BLaER1 (cell line): Measurements from ENCODE around the gene KDF1.
"Not testable (repeated sequence)": the region's sequence is repeated elsewhere in the genome, so short reads cannot be mapped to it uniquely, and the experiment has no call there.

Experiments used
- H3K27ac ChIP-seq: shearing (Covaris generic); formaldehyde crosslinking; 2 replicates; pipeline ENCODE4 v1.8.1; 2022
- H3K27me3 ChIP-seq: shearing (Covaris generic); formaldehyde crosslinking; 2 replicates; pipeline ENCODE4 v1.8.1; 2022
- H3K36me3 ChIP-seq: shearing (Covaris generic); formaldehyde crosslinking; 2 replicates; pipeline ENCODE4 v1.8.1; 2022
- H3K4me1 ChIP-seq: shearing (Covaris generic); formaldehyde crosslinking; 2 replicates; pipeline ENCODE4 v1.8.1; 2022
- H3K4me2 ChIP-seq: shearing (Covaris generic); formaldehyde crosslinking; 2 replicates; pipeline ENCODE4 v1.8.1; 2022
- H3K4me3 ChIP-seq: shearing (Covaris generic); formaldehyde crosslinking; 2 replicates; pipeline ENCODE4 v1.8.1; 2022
- H3K9ac ChIP-seq: shearing (Covaris generic); formaldehyde crosslinking; 2 replicates; pipeline ENCODE4 v1.8.1; 2022
- H3K9me3 ChIP-seq: shearing (Covaris generic); formaldehyde crosslinking; 2 replicates; pipeline ENCODE4 v1.8.1; 2022
- H4K20me1 ChIP-seq: shearing (Covaris generic); formaldehyde crosslinking; 2 replicates; pipeline ENCODE4 v1.8.1; 2022
- Cebpa-rat ChIP-seq: shearing (Covaris generic); IDR thresholded peaks from 2 replicates; pipeline ENCODE4 v1.8.1; 2022

The KDF1 gene

GRCh38 chr1:26959270-26959669 lies 998 bp downstream of the KDF1 start:
- no peak for TF ChIP-seq Cebpa-rat
- peaks cover 6% of the 10 kb centered on the region for H3K9me3 ChIP-seq
- H3K27ac ChIP-seq, result no peak overlapping the region
- H3K4me3 ChIP-seq, result no peak overlapping the region
- peaks cover 11% of the 10 kb centered on the region; the same call in 1 of the 2 replicates for H4K20me1 ChIP-seq
- peaks cover 40% of the 10 kb centered on the region for H3K27me3 ChIP-seq
- H3K36me3 ChIP-seq, result no peaks in the 10 kb centered on the region
- H3K4me1 ChIP-seq, result peaks cover 21% of the 10 kb centered on the region
- H3K9ac ChIP-seq, result no peak overlapping the region
- H3K4me2 ChIP-seq, result no peak overlapping the region

- Histone ChIP-seq H3K9me3 (peaks cover 6% of the 10 kb centered on the region), H3K4me1 (peaks cover 9% of the 10 kb centered on the region), H3K4me3 (no peak overlapping the region), H3K27ac (no peak overlapping the region), H3K9ac (no peak overlapping the region), H3K4me2 (no peak overlapping the region), H3K27me3 (peaks cover 40% of the 10 kb centered on the region), H3K36me3 (no peaks in the 10 kb centered on the region), H4K20me1 (peaks cover 11% of the 10 kb centered on the region; the same call in 1 of the 2 replicates)
- no peak for TF ChIP-seq Cebpa-rat
Measured at GRCh38 chr1:26957306-26957705, 3.0 kb downstream of the KDF1 start.

- H3K9me3 ChIP-seq, result peaks cover 6% of the 10 kb centered on the region
- H3K4me1 ChIP-seq, result peaks cover 9% of the 10 kb centered on the region
- peaks cover 11% of the 10 kb centered on the region; the same call in 1 of the 2 replicates for H4K20me1 ChIP-seq
- H3K9ac ChIP-seq, result no peak overlapping the region
- no peak overlapping the region for H3K4me2 ChIP-seq
- no peak overlapping the region for H3K4me3 ChIP-seq
- H3K27ac ChIP-seq, result no peak overlapping the region
- peaks cover 4% of the 10 kb centered on the region; the same call in 1 of the 2 replicates for H3K36me3 ChIP-seq
- peaks cover 34% of the 10 kb centered on the region for H3K27me3 ChIP-seq
- no peak for TF ChIP-seq Cebpa-rat
Measured at GRCh38 chr1:26956321-26956720, 3.9 kb downstream of the KDF1 start.

- Histone ChIP-seq H3K9me3 (peaks cover 6% of the 10 kb centered on the region), H3K4me3 (no peak overlapping the region), H3K27ac (no peak overlapping the region), H3K36me3 (peaks cover 8% of the 10 kb centered on the region), H4K20me1 (no peaks in the 10 kb centered on the region), H3K4me2 (no peak overlapping the region), H3K9ac (no peak overlapping the region), H3K4me1 (peaks cover 17% of the 10 kb centered on the region), H3K27me3 (peaks cover 4% of the 10 kb centered on the region; the same call in 1 of the 2 replicates)
- TF ChIP-seq Cebpa-rat, result no peak
Measured at GRCh38 chr1:26953374-26953773, 6.9 kb downstream of the KDF1 start.

- peaks cover 17% of the 10 kb centered on the region for H3K4me1 ChIP-seq
- peaks cover 22% of the 10 kb centered on the region for H3K36me3 ChIP-seq
- H3K4me2 ChIP-seq, result no peak overlapping the region
- no peak overlapping the region for H3K4me3 ChIP-seq
- no peak overlapping the region for H3K9ac ChIP-seq
- no peak overlapping the region for H3K27ac ChIP-seq
- H4K20me1 ChIP-seq, result 0 out of 2 replicates have a peak, but pooled peaks cover under 1% of the 10 kb centered on the region
- no peak for TF ChIP-seq Cebpa-rat
- H3K27me3 ChIP-seq, result no peaks in the 10 kb centered on the region
- peaks cover 6% of the 10 kb centered on the region for H3K9me3 ChIP-seq
Measured at GRCh38 chr1:26951821-26952497, 8.3 kb downstream of the KDF1 start.

GRCh38 chr1:26951216-26951615 lies 9.1 kb downstream of the KDF1 start:
- Histone ChIP-seq H3K4me2 (no peak overlapping the region), H3K9ac (no peak overlapping the region), H3K36me3 (peaks cover 30% of the 10 kb centered on the region)

GRCh38 chr1:26950602-26951001 lies 9.7 kb downstream of the KDF1 start:
- Histone ChIP-seq H3K9me3 (no peaks in the 10 kb centered on the region), H3K4me2 (peak overlapping the region; percentile 40), H3K9ac (no peak overlapping the region), H3K36me3 (peaks cover 36% of the 10 kb centered on the region), H3K4me1 (peaks cover 17% of the 10 kb centered on the region), H3K27ac (0 out of 2 replicates have a peak overlapping the region, but pooled peaks have one; percentile 2), H4K20me1 (peaks cover 12% of the 10 kb centered on the region; the same call in 1 of the 2 replicates), H3K4me3 (no peak overlapping the region), H3K27me3 (no peaks in the 10 kb centered on the region)
- TF ChIP-seq Cebpa-rat, result no peak

More at GRCh38 chr1:26951216-26951615, 9.1 kb downstream of the KDF1 start:
- H3K9me3 ChIP-seq, result peaks cover 4% of the 10 kb centered on the region
- peaks cover 17% of the 10 kb centered on the region for H3K4me1 ChIP-seq
- no peak overlapping the region for H3K4me3 ChIP-seq
- no peak for TF ChIP-seq Cebpa-rat
- 0 out of 2 replicates have a peak overlapping the region, but pooled peaks have one; percentile 2 for H3K27ac ChIP-seq
- no peaks in the 10 kb centered on the region for H3K27me3 ChIP-seq
- H4K20me1 ChIP-seq, result 0 out of 2 replicates have a peak, but pooled peaks cover 6% of the 10 kb centered on the region

GRCh38 chr1:26949926-26950319 lies 10.3 kb downstream of the KDF1 start:
- H3K27me3 ChIP-seq, result no peaks in the 10 kb centered on the region
- TF ChIP-seq Cebpa-rat, result no peak
- H3K9me3 ChIP-seq, result no peaks in the 10 kb centered on the region
- H3K9ac ChIP-seq, result no peak overlapping the region
- no peak overlapping the region for H3K27ac ChIP-seq
- H3K4me3 ChIP-seq, result no peak overlapping the region
- peaks cover 13% of the 10 kb centered on the region; the same call in 1 of the 2 replicates for H4K20me1 ChIP-seq
- H3K36me3 ChIP-seq, result peaks cover 43% of the 10 kb centered on the region
- peaks cover 17% of the 10 kb centered on the region for H3K4me1 ChIP-seq
- peak overlapping the region; percentile 40 for H3K4me2 ChIP-seq

GRCh38 chr1:26949266-26949925 lies 10.9 kb downstream of the KDF1 start:
- no peak for TF ChIP-seq Cebpa-rat
- H3K9ac ChIP-seq, result no peak overlapping the region
- H3K4me2 ChIP-seq, result peak overlapping the region; percentile 40
- H3K9me3 ChIP-seq, result no peaks in the 10 kb centered on the region
- H3K4me1 ChIP-seq, result peaks cover 17% of the 10 kb centered on the region
- H3K4me3 ChIP-seq, result no peak overlapping the region
- H3K36me3 ChIP-seq, result peaks cover 48% of the 10 kb centered on the region
- H3K27ac ChIP-seq, result no peak overlapping the region
- H3K27me3 ChIP-seq, result no peaks in the 10 kb centered on the region
- peaks cover 13% of the 10 kb centered on the region; the same call in 1 of the 2 replicates for H4K20me1 ChIP-seq

GRCh38 chr1:26948725-26949057 lies 11.6 kb downstream of the KDF1 start:
- H3K27me3 ChIP-seq, H3K9me3 ChIP-seq, H3K9ac ChIP-seq, H3K4me3 ChIP-seq, H3K27ac ChIP-seq, H3K4me2 ChIP-seq: not testable (repeated sequence)
- H3K36me3 ChIP-seq, result peaks cover 55% of the 10 kb centered on the region
- H3K4me1 ChIP-seq, result peaks cover 17% of the 10 kb centered on the region
- peaks cover 15% of the 10 kb centered on the region; the same call in 1 of the 2 replicates for H4K20me1 ChIP-seq
